HG03095 (cell line): ENCODE results near the gene CIB2.
A peak's percentile ranks its signal among the peaks of the same experiment; 100 is the strongest.
"Not testable (repeated sequence)": the region's sequence is repeated elsewhere in the genome, so short reads cannot be mapped to it uniquely, and the experiment has no call there.

Experiments used
- ATAC-seq: cut with Tn5 transposase; IDR thresholded peaks from one replicate; pipeline ENCODE4 v1.9.1; 2021; ENCODE audit warnings: moderate library complexity; ENCODE audit not compliant: unreplicated experiment

The CIB2 gene

GRCh38 chr15:78131295-78132061, at the start of gene CIB2:
TSS of gene CIB2 (minus strand) at chr15:78131445. CDS start at chr15:78131215, 230 bp downstream.
- peak; percentile 70 for ATAC-seq

GRCh38 chr15:78179906-78180305, 48.7 kb upstream of the CIB2 start:
- ATAC-seq = no peak

- ATAC-seq = no peak
Observed at GRCh38 chr15:78179286-78179840, 48.1 kb upstream of the CIB2 start.

- no peak for ATAC-seq
Observed at GRCh38 chr15:78178064-78178463, 46.8 kb upstream of the CIB2 start.

- ATAC-seq = no peak
Observed at GRCh38 chr15:78177447-78177873, 46.2 kb upstream of the CIB2 start.

GRCh38 chr15:78175330-78175729, 44.1 kb upstream of the CIB2 start:
- no peak for ATAC-seq

- no peak for ATAC-seq
Observed at GRCh38 chr15:78174401-78174800, 43.2 kb upstream of the CIB2 start.

GRCh38 chr15:78171864-78172472, 40.7 kb upstream of the CIB2 start:
- no peak for ATAC-seq

GRCh38 chr15:78170848-78171773, 39.9 kb upstream of the CIB2 start:
- peak; percentile 65 for ATAC-seq

- no peak for ATAC-seq
Observed at GRCh38 chr15:78168608-78169007, 37.4 kb upstream of the CIB2 start.

- peak; percentile 72 for ATAC-seq
Observed at GRCh38 chr15:78167227-78167888, 36.1 kb upstream of the CIB2 start.

GRCh38 chr15:78164010-78164409, 32.8 kb upstream of the CIB2 start:
- ATAC-seq = no peak

- ATAC-seq = no peak
Observed at GRCh38 chr15:78162038-78162437, 30.8 kb upstream of the CIB2 start.

- ATAC-seq = no peak
Observed at GRCh38 chr15:78159395-78159794, 28.1 kb upstream of the CIB2 start.

GRCh38 chr15:78157203-78157602, 26.0 kb upstream of the CIB2 start:
- ATAC-seq = no peak

- ATAC-seq = no peak
Observed at GRCh38 chr15:78156653-78157052, 25.4 kb upstream of the CIB2 start.

- no peak for ATAC-seq
Observed at GRCh38 chr15:78155355-78155939, 24.2 kb upstream of the CIB2 start.

GRCh38 chr15:78154955-78155354, 23.7 kb upstream of the CIB2 start:
- ATAC-seq = no peak

- ATAC-seq = not testable (repeated sequence)
Observed at GRCh38 chr15:78151075-78151474, 19.8 kb upstream of the CIB2 start.
